Esophagus muscularis mucosa (tissue), 4 donors: Measurements from ENCODE around the gene TCF7L2. TPM values are rescaled to one million over a fixed set of nuclear protein-coding genes. Genes with fewer than 3 reads are reported as not detected.
"Not testable (repeated sequence)": the region's sequence is repeated elsewhere in the genome, so short reads cannot be mapped to it uniquely, and the experiment has no call there.

Source experiments
- DNase-seq: peaks from one replicate; pipeline ENCODE4 v3.0.0-alpha.2; 2017; ENCODE audit errors: extremely low spot score
- H3K27ac ChIP-seq, 4 donors: fragments of 200-600 bp; sonication (generic); replicated peaks in 1 of 4; 1 replicate in 3 of 4; 2 replicates in 1 of 4; pipeline ENCODE4 v1.5.1; 2016 to 2019; ENCODE audit warnings: mild to moderate bottlenecking in 1 of 4
- H3K27me3 ChIP-seq, 4 donors: fragments of 200-600 bp; sonication (generic); one replicate each; pipeline versions ENCODE4 v1.5.1 to v1.6.0; 2016 to 2019
- H3K36me3 ChIP-seq, 4 donors: fragments of 200-600 bp; sonication (generic); one replicate each; pipeline ENCODE4 v1.5.1; 2016 to 2019
- H3K4me1 ChIP-seq, 4 donors: fragments of 200-600 bp; sonication (generic); one replicate each; pipeline ENCODE4 v1.5.1; 2016 to 2019
- H3K4me3 ChIP-seq, 4 donors: fragments of 200-600 bp; sonication (generic); 1 replicate in 2 of 4; 2 replicates in 2 of 4; pipeline ENCODE4 v1.5.1; 2016 to 2019; ENCODE audit warnings: mild to moderate bottlenecking in 4 of 4, moderate library complexity in 1 of 4
- H3K9me3 ChIP-seq, 4 donors: fragments of 200-600 bp; sonication (generic); 1 replicate in 3 of 4; 2 replicates in 1 of 4; pipeline ENCODE4 v1.5.1; 2016 to 2019
- CTCF ChIP-seq, 3 experiments: fragments of 200-600 bp in 2 of 3; fragments of 450-650 bp in 1 of 3; sonication (generic) in 2 of 3; IDR thresholded peaks; one replicate each; pipeline ENCODE4 v1.5.1; 2017 to 2019; ENCODE audit warnings: antibody characterized with exemption in 3 of 3, mild to moderate bottlenecking in 2 of 3, moderate library complexity in 1 of 3
- EP300 ChIP-seq: sonication (generic); formaldehyde crosslinking; IDR thresholded peaks from one replicate; pipeline ENCODE4 v1.6.1; 2017; ENCODE audit warnings: antibody characterized with exemption
- POLR2A ChIP-seq: fragments of 450-650 bp; IDR thresholded peaks from one replicate; pipeline ENCODE4 v1.6.1; 2017; ENCODE audit warnings: antibody characterized with exemption, moderate library complexity, mild to moderate bottlenecking, low read depth
- POLR2AphosphoS5 ChIP-seq, 2 donors: sonication (generic); formaldehyde crosslinking; IDR thresholded peaks; one replicate each; pipeline ENCODE4 v1.6.1; 2017; ENCODE audit warnings: antibody characterized with exemption in 2 of 2
- WGBS: methylation state at CpG from one replicate; pipeline ENCODE4 v1.1.5; 2018; 5-methylcytosine and 5-hydroxymethylcytosine counted together
- intact Hi-C: fragments of 100-400 bp; cut with DNase I; formaldehyde crosslinking; loops from one replicate; pipeline ENCODE4 v1.15.1; 2023
- total RNA-seq, 4 donors: library from RNA; depleted of rRNA; stranded (reverse); fragments of >200 nt; gene quantifications; one replicate each; pipeline versions ENCODE4 v1.1.0 to v1.2.1, GENCODE V29; 2016

TCF7L2 gene
- total RNA-seq, 4 donors from 2014 or later = 7.8 to 24.1 (median 19.2) TPM

GRCh38 chr10:113061557-113061956 is 111.5 kb downstream of the TCF7L2 start:
- intact Hi-C loops = no loop called here
- H3K4me3 ChIP-seq = no peak overlapping the region
- H3K27me3 ChIP-seq = no peaks in the 10 kb centered on the region
- no peak for DNase-seq
- no peaks in the 10 kb centered on the region for H3K9me3 ChIP-seq
- no peaks in the 10 kb centered on the region for H3K36me3 ChIP-seq
- WGBS = 87% methylated on average over 10 of the region's 10 CpGs
- peak overlapping the region in 1 of 4 donors; percentile 64 for H3K27ac ChIP-seq
- H3K4me1 ChIP-seq = peaks cover 52 to 91% (median 81%) of the 10 kb centered on the region in 4 donors
- TF ChIP-seq CTCF (IDR thresholded peaks at IDR 0.05) (no peak), POLR2A (no peak), POLR2AphosphoS5 (IDR thresholded peaks at IDR 0.05) (no peak), EP300 (no peak)

GRCh38 chr10:113063043-113063967 is 113.3 kb downstream of the TCF7L2 start:
- Histone ChIP-seq H3K27ac (no peak overlapping the region), H3K36me3 (no peaks in the 10 kb centered on the region), H3K4me3 (no peak overlapping the region), H3K4me1 (peaks cover 40 to 87% (median 80%) of the 10 kb centered on the region in 4 donors), H3K9me3 (no peaks in the 10 kb centered on the region), H3K27me3 (no peaks in the 10 kb centered on the region)
- no peak for DNase-seq
- TF ChIP-seq EP300 (no peak), POLR2AphosphoS5 (IDR thresholded peaks at IDR 0.05) (no peak), CTCF (IDR thresholded peaks at IDR 0.05) (no peak), POLR2A (no peak)
- 75% methylated on average over 14 of the region's 14 CpGs for WGBS
- intact Hi-C loops = no loop called here

GRCh38 chr10:113064039-113064438 is 114.0 kb downstream of the TCF7L2 start:
- no peak overlapping the region for H3K4me3 ChIP-seq
- H3K27ac ChIP-seq = no peak overlapping the region
- intact Hi-C loops = no loop called here
- no peak for TF ChIP-seq EP300
- no peak for TF ChIP-seq POLR2A
- peaks cover 32 to 80% (median 74%) of the 10 kb centered on the region in 4 donors for H3K4me1 ChIP-seq
- H3K27me3 ChIP-seq = no peaks in the 10 kb centered on the region
- no peaks in the 10 kb centered on the region for H3K9me3 ChIP-seq
- H3K36me3 ChIP-seq = no peaks in the 10 kb centered on the region
- WGBS = 91% methylated on average over 5 of the region's 5 CpGs
- DNase-seq = no peak

- 94% methylated on average over 8 of the region's 8 CpGs for WGBS
- DNase-seq, H3K27me3 ChIP-seq, H3K4me3 ChIP-seq, H3K36me3 ChIP-seq, H3K27ac ChIP-seq, H3K9me3 ChIP-seq, intact Hi-C loops: not testable (repeated sequence)
- H3K4me1 ChIP-seq = peaks cover 19 to 63% (median 56%) of the 10 kb centered on the region in 4 donors
These were observed 116.1 kb downstream of the TCF7L2 start for GRCh38 chr10:113066120-113066519.

GRCh38 chr10:113066561-113067312 is 116.7 kb downstream of the TCF7L2 start:
- H3K9me3 ChIP-seq = no peaks in the 10 kb centered on the region
- WGBS = 88% methylated on average over 6 of the region's 6 CpGs
- peaks cover 0 to 5% (median 0%) of the 10 kb centered on the region in 4 donors for H3K36me3 ChIP-seq
- intact Hi-C loops = no loop called here
- no peak for DNase-seq
- H3K27ac ChIP-seq = no peak overlapping the region
- peaks cover 21 to 63% (median 56%) of the 10 kb centered on the region in 4 donors for H3K4me1 ChIP-seq
- no peaks in the 10 kb centered on the region for H3K27me3 ChIP-seq
- H3K4me3 ChIP-seq = no peak overlapping the region
- TF ChIP-seq CTCF (IDR thresholded peaks at IDR 0.05) = no peak
- TF ChIP-seq EP300 = no peak
- no peak for TF ChIP-seq POLR2AphosphoS5 (IDR thresholded peaks at IDR 0.05)
- no peak for TF ChIP-seq POLR2A
